Heart right ventricle (tissue), 16 donors: ENCODE data around the gene EXD3. TPM values are rescaled to one million over a fixed set of nuclear protein-coding genes. Genes with fewer than 3 reads are reported as not detected.

Experiments
- ATAC-seq, 8 donors: fragments of 200-7000 bp; cut with Tn5 transposase; one replicate each; pipeline ENCODE4 v1.9.1; 2020; ENCODE audit warnings: mild to moderate bottlenecking in 8 of 8, moderate library complexity in 8 of 8, moderate number of reproducible peaks in 1 of 8
- DNase-seq, 2 donors: peaks; one replicate each; pipeline ENCODE4 v3.0.0-alpha.2; 2020
- H3K27ac ChIP-seq, 10 donors: fragments of 200-600 bp; sonication (generic) in 2 of 10; one replicate each; pipeline versions ENCODE4 v1.5.0 to v1.8.0; 2020 to 2022; ENCODE audit warnings: mild to moderate bottlenecking in 3 of 10
- H3K27me3 ChIP-seq, 7 donors: fragments of 200-600 bp; one replicate each; pipeline ENCODE4 v1.8.0; 2021 to 2022; ENCODE audit warnings: mild to moderate bottlenecking in 2 of 7
- H3K36me3 ChIP-seq, 9 donors: fragments of 200-600 bp; sonication (generic) in 1 of 9; one replicate each; pipeline versions ENCODE4 v1.5.0 to v1.8.0; 2020 to 2022; ENCODE audit warnings: mild to moderate bottlenecking in 2 of 9
- H3K4me1 ChIP-seq, 9 donors: fragments of 200-600 bp; sonication (generic) in 1 of 9; one replicate each; pipeline versions ENCODE4 v1.5.0 to v1.8.0; 2020 to 2022; ENCODE audit warnings: mild to moderate bottlenecking in 4 of 9
- H3K4me3 ChIP-seq, 10 donors: fragments of 200-600 bp; sonication (generic) in 2 of 10; one replicate each; pipeline versions ENCODE4 v1.5.0 to v1.8.0; 2020 to 2022; ENCODE audit warnings: mild to moderate bottlenecking in 7 of 10, moderate library complexity in 2 of 10
- H3K9me3 ChIP-seq, 11 donors: fragments of 200-600 bp in 10 of 11; sonication (generic) in 2 of 11; one replicate each; pipeline versions ENCODE4 v1.5.0 to v1.8.0; 2013 to 2022; ENCODE audit warnings: mild to moderate bottlenecking in 2 of 11, control low read depth in 1 of 11, moderate library complexity in 1 of 11
- WGBS, 2 donors: extraction: QIAGEN DNeasy Blood & Tissue Kit; methylation state at CpG; one replicate each; pipeline ENCODE4 v1.1.7; 2013; ENCODE audit warnings: inconsistent platforms in 1 of 2; 5-methylcytosine and 5-hydroxymethylcytosine counted together
- intact Hi-C, 10 donors: fragments of 100-400 bp; cut with DNase I; formaldehyde crosslinking; loops; one replicate each; pipeline versions ENCODE4 v1.11.1 to v1.14.2; 2022
- polyA plus RNA-seq, 2 donors: library from polyadenylated mRNA; stranded (reverse); fragments of 200-250 nt; gene quantifications; one replicate each; pipeline ENCODE4 v1.2.3, GENCODE V29; 2013
- total RNA-seq, 10 donors: library from RNA; stranded (reverse); fragmentation: NEBNext Ultra II Directional in 3 of 10; extraction: Animal tissue kit (Norgen Biotek cat#: 25700) in 3 of 10; gene quantifications; one replicate each; pipeline versions ENCODE4 v1.2.1 to v1.2.4, GENCODE V29; 2021 to 2023
- TF ChIP-seq, protein P1 (sequence below), 9 donors: fragments of 200-600 bp; sonication (generic) in 2 of 9; IDR thresholded peaks; one replicate each; pipeline versions ENCODE4 v1.5.0 to v1.8.0; 2021 to 2022; ENCODE audit warnings: antibody characterized with exemption in 9 of 9, mild to moderate bottlenecking in 5 of 9, moderate library complexity in 1 of 9
- donor health status: Arrhythmogenic right ventricular cardiomyopathy.
- donor health status: ischemic (EF 13 %, LVEDD 7.1; RV severe dilation, severe dysfunction).
- donor health status: healthy with polysubstance abuse.
- donor health status: DM: no; HTN: yes; CAD: no.
- donor health status: DM: no; HTN: no; CAD: no.
- donor health status: ischemic (EF 25% LVEDD 6.9; RV normal size, moderate dysfunction).
- donor health status: ischemic (EF 25% LVEDD 5.7; RV mildly dilated, moderate dysfunction).
- donor health status: healthy.
- donor health status: DM: yes; HTN: yes; CAD: no.
- donor health status: Ischemic cardiomyopathy.
- donor health status: ischemic (EF 35%, LVEDD 5.7; RV mildly dilated, moderate dysfunction).
- donor health status: nonischemic (EF 11% LVEDD 7.7; RV severe dilation, severe dysfunction).
- donor health status: DM: yes; HTN: yes; CAD: no.
- donor health status: PGD.
- donor health status: ischemic (EF 29% LVEDD 5.4; RV normal size, mild dysfunction).
- donor health status: nonischemic (EF 23%, LVEDD 6.1; RV moderate dilation, normal function).

Gene EXD3
- total and polyA plus RNA-seq, 12 donors, result 5.8 to 33.0 (median 9.2) TPM

DNA sequence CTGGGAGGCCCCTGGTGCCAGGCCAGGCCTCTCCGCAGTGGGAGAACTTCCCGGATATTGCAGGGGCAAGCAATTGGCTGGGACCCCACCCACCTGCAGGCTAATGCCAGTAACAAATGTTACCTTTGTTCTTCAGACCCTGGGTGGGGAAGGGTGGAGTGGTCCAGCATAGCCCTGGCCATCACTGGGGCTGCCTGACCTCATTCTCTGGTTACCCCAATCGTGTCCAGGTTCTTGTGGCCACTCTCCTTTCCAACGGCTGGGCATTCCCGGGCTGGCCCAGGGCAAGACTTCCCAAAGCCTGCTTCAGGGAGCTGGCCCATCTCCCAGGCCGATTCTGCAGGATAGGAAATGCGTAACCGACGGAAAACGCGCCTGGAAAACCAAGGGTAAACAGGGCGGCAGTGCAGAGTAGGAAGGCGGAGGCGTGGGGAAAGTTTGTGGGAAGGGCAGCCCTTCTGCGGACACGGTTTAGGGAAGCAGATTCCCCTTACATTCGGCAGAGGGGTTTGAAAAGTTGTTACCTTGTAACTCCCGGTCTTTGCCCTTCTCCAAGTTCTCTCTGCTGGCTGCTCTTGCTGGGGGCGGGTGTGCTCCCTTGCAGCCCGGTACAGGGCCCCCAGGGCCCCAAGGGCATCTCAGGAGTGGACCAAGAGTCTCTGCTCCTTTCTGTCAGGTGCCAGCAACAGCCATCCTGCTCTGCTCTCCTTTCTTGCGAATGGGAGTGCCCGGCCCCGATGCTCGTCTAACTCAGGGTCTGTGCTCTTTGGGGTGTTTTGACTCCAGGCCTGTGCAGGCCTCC is 124.4 kb downstream of the EXD3 start:
- WGBS, 2 donors, result 55 to 60% methylated on average over 24 of the region's 24 CpGs
- peaks cover 0 to 10% (median 0%) of the 10 kb centered on the region in 9 donors for H3K36me3 ChIP-seq
- TF ChIP-seq, protein P1, sequence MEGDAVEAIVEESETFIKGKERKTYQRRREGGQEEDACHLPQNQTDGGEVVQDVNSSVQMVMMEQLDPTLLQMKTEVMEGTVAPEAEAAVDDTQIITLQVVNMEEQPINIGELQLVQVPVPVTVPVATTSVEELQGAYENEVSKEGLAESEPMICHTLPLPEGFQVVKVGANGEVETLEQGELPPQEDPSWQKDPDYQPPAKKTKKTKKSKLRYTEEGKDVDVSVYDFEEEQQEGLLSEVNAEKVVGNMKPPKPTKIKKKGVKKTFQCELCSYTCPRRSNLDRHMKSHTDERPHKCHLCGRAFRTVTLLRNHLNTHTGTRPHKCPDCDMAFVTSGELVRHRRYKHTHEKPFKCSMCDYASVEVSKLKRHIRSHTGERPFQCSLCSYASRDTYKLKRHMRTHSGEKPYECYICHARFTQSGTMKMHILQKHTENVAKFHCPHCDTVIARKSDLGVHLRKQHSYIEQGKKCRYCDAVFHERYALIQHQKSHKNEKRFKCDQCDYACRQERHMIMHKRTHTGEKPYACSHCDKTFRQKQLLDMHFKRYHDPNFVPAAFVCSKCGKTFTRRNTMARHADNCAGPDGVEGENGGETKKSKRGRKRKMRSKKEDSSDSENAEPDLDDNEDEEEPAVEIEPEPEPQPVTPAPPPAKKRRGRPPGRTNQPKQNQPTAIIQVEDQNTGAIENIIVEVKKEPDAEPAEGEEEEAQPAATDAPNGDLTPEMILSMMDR (IDR thresholded peaks at IDR 0.05), result no peak
- ATAC-seq, result peak in 6 of 8 donors; percentile 9 to 44 (median 28)
- H3K27me3 ChIP-seq, result peaks cover 0 to 88% (median 16%) of the 10 kb centered on the region in 7 donors
- intact Hi-C loops, result loop anchor here in 5 of 10 donors (5.0 to 10.0 kb wide), 3 partner anchors 89 to 226 kb away; partner anchors contain the start of gene ENTPD8 (in 1 of the 5)
- peak overlapping the region in 9 of 10 donors; percentile 55 to 87 (median 72) for H3K4me3 ChIP-seq
- peak overlapping the region; percentile 75 to 94 (median 90) for H3K27ac ChIP-seq
- DNase-seq, result peak; percentile 55 to 83
- H3K4me1 ChIP-seq, result peaks cover 8 to 78% (median 59%) of the 10 kb centered on the region in 9 donors
- H3K9me3 ChIP-seq, result peaks cover 0 to 4% (median 0%) of the 10 kb centered on the region in 11 donors

DNA sequence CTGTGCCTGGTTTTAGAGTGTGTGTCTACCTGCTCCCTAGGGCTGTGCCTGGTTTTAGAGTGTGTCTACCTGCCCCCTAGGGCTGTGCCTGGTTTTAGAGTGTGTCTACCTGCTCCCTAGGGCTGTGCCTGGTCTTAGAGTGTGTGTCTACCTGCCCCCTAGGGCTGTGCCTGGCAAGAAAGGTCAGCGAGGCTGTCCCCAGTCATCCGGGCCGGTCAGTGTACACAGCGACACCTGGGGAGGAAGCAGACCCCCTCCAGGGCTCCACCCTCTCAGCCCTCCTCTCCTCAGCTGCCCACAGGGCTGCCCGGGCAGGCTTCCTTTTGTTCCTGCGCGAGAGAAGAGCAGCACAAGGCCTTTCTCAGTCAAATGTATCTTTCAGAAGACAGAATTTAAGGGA is 125.0 kb downstream of the EXD3 start:
- ATAC-seq (no peak), DNase-seq (no peak)
- peak overlapping the region in 9 of 10 donors; percentile 55 to 87 (median 72) for H3K4me3 ChIP-seq
- TF ChIP-seq, protein P1 (IDR thresholded peaks at IDR 0.05), result no peak
- peaks cover 0 to 85% (median 16%) of the 10 kb centered on the region in 7 donors for H3K27me3 ChIP-seq
- intact Hi-C loops, result loop anchor here in 5 of 10 donors (5.0 to 10.0 kb wide), 3 partner anchors 89 to 227 kb away; partner anchors contain the start of gene ENTPD8 (in 1 of the 5)
- H3K27ac ChIP-seq, result peak overlapping the region; percentile 61 to 94 (median 90)
- WGBS, 2 donors, result 54 to 61% methylated on average over 7 of the region's 7 CpGs
- H3K36me3 ChIP-seq, result peaks cover 0 to 10% (median 0%) of the 10 kb centered on the region in 9 donors
- peaks cover 0 to 4% (median 0%) of the 10 kb centered on the region in 11 donors for H3K9me3 ChIP-seq
- H3K4me1 ChIP-seq, result peaks cover 6 to 71% (median 52%) of the 10 kb centered on the region in 9 donors

DNA sequence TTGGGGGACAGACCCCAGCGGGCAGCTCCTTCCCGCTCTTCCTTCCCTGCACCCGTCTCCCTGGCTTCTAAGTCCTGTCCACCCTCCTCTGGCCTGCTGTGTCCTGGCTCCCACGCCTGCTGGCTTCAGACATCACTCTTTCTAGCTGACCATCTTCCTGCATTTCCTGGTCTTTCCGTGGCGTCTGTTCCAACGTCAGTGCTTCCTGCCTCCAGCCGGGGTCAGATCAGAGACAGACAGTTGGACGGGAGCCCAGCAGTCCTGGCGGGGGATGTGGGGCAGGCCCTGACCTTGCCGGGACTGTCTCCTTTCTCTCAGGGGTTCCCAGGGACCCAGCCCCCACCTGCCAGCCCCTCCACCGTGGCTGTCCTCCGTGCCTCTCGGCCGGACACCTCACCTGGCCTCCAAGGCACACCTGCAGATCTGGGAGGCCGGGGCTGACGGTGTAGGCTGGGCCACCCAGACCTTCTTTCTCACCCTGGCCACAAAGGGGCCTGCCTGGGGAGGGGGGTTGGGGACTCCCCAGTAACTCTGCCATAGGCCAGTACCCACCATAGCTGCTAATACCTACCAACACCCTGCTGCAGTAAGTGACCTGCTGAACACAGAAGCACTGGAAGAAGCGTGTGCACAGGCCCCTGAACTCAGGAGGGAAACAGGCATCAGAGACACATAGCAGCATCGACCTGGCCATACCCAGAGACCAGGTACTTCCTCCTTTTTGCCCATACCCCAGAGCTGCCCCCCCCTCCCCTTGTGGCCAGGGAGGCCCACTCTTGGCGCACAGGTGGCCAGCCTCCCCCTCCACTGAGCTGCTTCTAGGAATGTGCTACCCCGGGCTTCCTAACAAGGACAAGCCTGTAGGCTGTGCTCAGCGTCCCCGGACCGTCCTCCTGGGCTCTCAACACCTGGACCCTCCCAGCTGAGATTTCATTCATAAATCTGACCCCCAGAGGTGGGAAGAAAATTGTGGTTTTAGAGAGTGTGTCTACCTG is 126.0 kb downstream of the EXD3 start:
- peaks cover 0 to 10% (median 0%) of the 10 kb centered on the region in 9 donors for H3K36me3 ChIP-seq
- intact Hi-C loops, result loop anchor here in 5 of 10 donors (5.0 to 10.0 kb wide), 3 partner anchors 90 to 228 kb away; partner anchors contain the start of gene ENTPD8 (in 1 of the 5)
- H3K9me3 ChIP-seq, result peaks cover 0 to 4% (median 0%) of the 10 kb centered on the region in 11 donors
- peak; percentile 39 to 78 (median 62) for ATAC-seq
- WGBS, 2 donors, result 40 to 49% methylated on average over 24 of the region's 24 CpGs
- H3K4me3 ChIP-seq, result peak overlapping the region; percentile 6 to 87 (median 54)
- peak overlapping the region; percentile 80 to 94 (median 90) for H3K27ac ChIP-seq
- TF ChIP-seq, protein P1 (IDR thresholded peaks at IDR 0.05), result no peak
- peaks cover 0 to 80% (median 16%) of the 10 kb centered on the region in 7 donors for H3K27me3 ChIP-seq
- peaks cover 5 to 65% (median 47%) of the 10 kb centered on the region in 9 donors for H3K4me1 ChIP-seq
- DNase-seq, result peak; percentile 82 to 93
